HCT116 (cell line): ENCODE data around the gene CCNA2. TPM values are rescaled to one million over a fixed set of nuclear protein-coding genes. Genes with fewer than 3 reads are reported as not detected.

Experiments used
- ATAC-seq: fragments of 200-7000 bp; cut with Tn5 transposase; 2 replicates; pipeline ENCODE4 v1.9.1; 2020; ENCODE audit warnings: mild to moderate bottlenecking, moderate library complexity
- BruUV-seq: library from RNA; stranded (reverse); fragments of 400-500 nt; replicated peaks from 2 replicates; lab custom pipeline; 2021; lab: Mats Ljungman, UMichigan
- CTCF ChIA-PET: fragments of 300-600 bp; sonication (Branson Sonifier 250); formaldehyde crosslinking; loops from one replicate; lab custom pipeline; 2021; ENCODE audit warnings: antibody characterized with exemption; lab: Charles Lee
- POLR2A ChIA-PET: fragments of 300-600, 350-600 bp; sonication (Branson Sonifier 250); formaldehyde crosslinking; loops from one replicate; lab custom pipeline; 2021; ENCODE audit warnings: antibody characterized with exemption; lab: Charles Lee
- RAD21 ChIA-PET, 2 experiments: fragments of 300-600 bp; sonication (Branson Sonifier 250); formaldehyde crosslinking; loops; one replicate each; lab custom pipeline; 2023; ENCODE audit warnings: low total read pairs in 2 of 2; ENCODE audit not compliant: uncharacterized antibody in 2 of 2, unreplicated experiment in 2 of 2, low non-redundant PET in 1 of 2; lab: Charles Lee
- DNase-seq: peaks from one replicate; pipeline ENCODE4 v3.0.0-alpha.2; 2010; ENCODE audit warnings: low read depth, low spot score
- H2AFZ ChIP-seq: fragments of 200-600 bp; shearing (Covaris generic), sonication (generic); 2 replicates; pipeline ENCODE4 v1.6.1; 2017; ENCODE audit warnings: low read depth, mixed run types, mixed read lengths, antibody characterized with exemption, low read length; ENCODE audit not compliant: poor library complexity, severe bottlenecking
- H3K27ac ChIP-seq: 2 replicates; pipeline ENCODE4 v1.5.1; 2012; ENCODE audit warnings: low read depth, low read length
- H3K27me3 ChIP-seq: fragments of 200-600 bp; sonication (generic); 2 replicates; pipeline ENCODE4 v1.6.1; 2016; ENCODE audit warnings: mixed run types, low read length, mixed read lengths; ENCODE audit not compliant: insufficient read depth
- H3K36me3 ChIP-seq, 2 experiments: fragments of 200-500 bp in 1 of 2; fragments of 200-600 bp in 1 of 2; sonication (Bioruptor generic) in 1 of 2; sonication (generic) in 1 of 2; 2 replicates each; pipeline versions ENCODE4 v1.5.1 to v1.6.1; 2014 to 2016; ENCODE audit warnings: low read length in 2 of 2, inconsistent platforms in 1 of 2, mixed read lengths in 1 of 2, mixed run types in 1 of 2; ENCODE audit not compliant: insufficient read depth in 2 of 2, control insufficient read depth in 1 of 2
- H3K4me1 ChIP-seq, 2 experiments: fragments of 200-600 bp in 1 of 2; sonication (generic) in 1 of 2; 2 replicates each; pipeline versions ENCODE4 v1.5.1 to v1.6.1; 2012 to 2017; ENCODE audit warnings: low read length in 2 of 2, inconsistent platforms in 1 of 2, mild to moderate bottlenecking in 1 of 2, mixed read lengths in 1 of 2, mixed run types in 1 of 2, moderate library complexity in 1 of 2; ENCODE audit not compliant: insufficient read depth in 2 of 2, control insufficient read depth in 1 of 2
- H3K4me2 ChIP-seq: fragments of 200-600 bp; sonication (generic); 2 replicates; pipeline ENCODE4 v1.6.1; 2017; ENCODE audit warnings: mixed run types, low read length, mixed read lengths
- H3K4me3 ChIP-seq, 2 experiments: fragments of 200-600 bp in 1 of 2; sonication (generic) in 1 of 2; replicated peaks in 1 of 2; 2 replicates each; pipeline ENCODE4 v1.5.1; 2011 to 2016; ENCODE audit warnings: low read length in 2 of 2, control low read depth in 1 of 2, low read depth in 1 of 2, mild to moderate bottlenecking in 1 of 2, mixed read lengths in 1 of 2, mixed run types in 1 of 2
- H3K79me2 ChIP-seq: fragments of 200-600 bp; sonication (generic); 2 replicates; pipeline ENCODE4 v1.6.1; 2017; ENCODE audit warnings: mild to moderate bottlenecking, mixed run types, low read length, moderate library complexity, mixed read lengths; ENCODE audit not compliant: insufficient read depth
- H3K9ac ChIP-seq: fragments of 200-600 bp; sonication (generic); 2 replicates; pipeline ENCODE4 v1.6.1; 2016; ENCODE audit warnings: low read length, mixed read lengths
- H3K9me2 ChIP-seq: fragments of 200-600 bp; sonication (generic), shearing (Covaris generic); 2 replicates; pipeline ENCODE4 v1.6.1; 2017; ENCODE audit warnings: mixed run types, mild to moderate bottlenecking, moderate library complexity; ENCODE audit not compliant: insufficient read depth
- H3K9me3 ChIP-seq, 2 experiments: fragments of 200-500 bp in 1 of 2; fragments of 200-600 bp in 1 of 2; sonication (Bioruptor generic) in 1 of 2; sonication (generic) in 1 of 2; 2 replicates each; pipeline ENCODE4 v1.6.1; 2014 to 2017; ENCODE audit warnings: low read length in 2 of 2, mixed read lengths in 2 of 2, inconsistent platforms in 1 of 2, low read depth in 1 of 2, mild to moderate bottlenecking in 1 of 2, mixed run types in 1 of 2, moderate library complexity in 1 of 2; ENCODE audit not compliant: control insufficient read depth in 1 of 2, insufficient read depth in 1 of 2
- H4K20me1 ChIP-seq: fragments of 200-600 bp; sonication (generic), shearing (Covaris generic); 2 replicates; pipeline ENCODE4 v1.6.1; 2017; ENCODE audit warnings: mixed run types, mild to moderate bottlenecking, moderate library complexity; ENCODE audit not compliant: insufficient read depth
- CBX3 ChIP-seq: IDR thresholded peaks from 2 replicates; pipeline ENCODE4 v1.6.1; 2012; ENCODE audit warnings: low read depth
- EGR1 ChIP-seq: IDR thresholded peaks from 2 replicates; pipeline ENCODE4 v1.6.1; 2012; ENCODE audit warnings: low read depth
- ELF1 ChIP-seq: IDR thresholded peaks from 2 replicates; pipeline ENCODE4 v1.6.1; 2012; ENCODE audit warnings: low read depth, borderline replicate concordance
- EZH2 ChIP-seq: fragments of 200-600 bp; sonication (generic); IDR thresholded peaks from 2 replicates; pipeline ENCODE4 v1.6.1; 2017; ENCODE audit warnings: antibody characterized with exemption, mixed run types
- EZH2phosphoT487 ChIP-seq: fragments of 200-600 bp; IDR thresholded peaks from 2 replicates; pipeline ENCODE4 v1.6.1; 2018; ENCODE audit warnings: antibody characterized with exemption, borderline replicate concordance
- JUND ChIP-seq: IDR thresholded peaks from 2 replicates; pipeline ENCODE4 v1.6.1; 2012
- POLR2AphosphoS5 ChIP-seq: IDR thresholded peaks from 2 replicates; pipeline ENCODE4 v1.6.1; 2011; ENCODE audit warnings: mild to moderate bottlenecking, low read depth, low read length, moderate library complexity
- RAD21 ChIP-seq: IDR thresholded peaks from 2 replicates; pipeline ENCODE4 v1.6.1; 2012; ENCODE audit warnings: low read depth, mild to moderate bottlenecking
- SIN3A ChIP-seq: IDR thresholded peaks from 2 replicates; pipeline ENCODE4 v1.6.1; 2012; ENCODE audit warnings: low read depth
- SP1 ChIP-seq: IDR thresholded peaks from 2 replicates; pipeline ENCODE4 v1.6.1; 2012; ENCODE audit warnings: low read depth
- SRF ChIP-seq: IDR thresholded peaks from 2 replicates; pipeline ENCODE4 v1.6.1; 2012; ENCODE audit warnings: low read depth
- YY1 ChIP-seq: IDR thresholded peaks from 2 replicates; pipeline ENCODE4 v1.6.1; 2011; ENCODE audit warnings: low read length, low read depth, moderate library complexity, mild to moderate bottlenecking; ENCODE audit not compliant: insufficient replicate concordance; ENCODE audit errors: extremely low read depth
- ZBTB33 ChIP-seq: IDR thresholded peaks from 2 replicates; pipeline ENCODE4 v1.6.1; 2011; ENCODE audit warnings: mild to moderate bottlenecking, low read length, moderate library complexity; ENCODE audit not compliant: insufficient replicate concordance; ENCODE audit errors: extremely low read depth
- ZFX ChIP-seq: fragments of 450-650 bp; IDR thresholded peaks from 2 replicates; pipeline ENCODE4 v1.6.1; 2017
- ZNF274 ChIP-seq: fragments of 200-500 bp; sonication (Bioruptor generic); IDR thresholded peaks from 2 replicates; pipeline ENCODE4 v1.6.1; 2014; ENCODE audit warnings: mild to moderate bottlenecking, low read depth, low read length, inconsistent platforms
- intact Hi-C: fragments of 100-400 bp; cut with micrococcal nuclease; formaldehyde crosslinking; loops from 2 replicates; pipeline ENCODE4 v1.10.0; 2022
- total RNA-seq: library from RNA; stranded (reverse); gene quantifications from one replicate; pipeline ENCODE4 v1.2.1, GENCODE V29; 2021; ENCODE audit not compliant: unreplicated experiment

CCNA2 gene
- total RNA-seq, 1 experiment from 2014 or later, result 75.4 TPM

- TF ChIP-seq ZFX (no peak), SIN3A (no peak), JUND (no peak), SRF (no peak), ZBTB33 (no peak)
- TF ChIP-seq, all 23 proteins: peak for 0
Observed at GRCh38 chr4:121817006-121817405, 6.7 kb downstream of the CCNA2 start.

GRCh38 chr4:121814756-121815155 is 8.9 kb downstream of the CCNA2 start:
- H3K9me3 ChIP-seq, result no peaks in the 10 kb centered on the region
- no peaks in the 10 kb centered on the region for H3K27me3 ChIP-seq
- no peak overlapping the region for H3K4me2 ChIP-seq
- no TSS peak for BruUV-seq
- RAD21 ChIA-PET, result no interaction called here
- H4K20me1 ChIP-seq, result peaks cover 10% of the 10 kb centered on the region; the same call in 1 of the 2 replicates
- CTCF ChIA-PET, result no interaction called here
- H3K9me2 ChIP-seq, result no peaks in the 10 kb centered on the region
- H3K4me1 ChIP-seq, result no peaks in the 10 kb centered on the region
- peaks cover 63% of the 10 kb centered on the region for H3K79me2 ChIP-seq
- intact Hi-C loops, result no loop called here
- no peak for ATAC-seq
- POLR2A ChIA-PET, result no interaction called here
- no peak overlapping the region for H2AFZ ChIP-seq
- peaks cover 77 to 79% of the 10 kb centered on the region in 2 experiments for H3K36me3 ChIP-seq
- no peak overlapping the region for H3K27ac ChIP-seq
- no peak for DNase-seq
- no peak overlapping the region for H3K9ac ChIP-seq
- H3K4me3 ChIP-seq, result no peak overlapping the region
- TF ChIP-seq SIN3A (no peak), YY1 (no peak), SP1 (no peak), POLR2AphosphoS5 (no peak), ZBTB33 (no peak), CBX3 (no peak), JUND (no peak), RAD21 (no peak), EZH2 (no peak), EZH2phosphoT487 (no peak), ZNF274 (no peak), EGR1 (no peak), ELF1 (no peak)

More at GRCh38 chr4:121817006-121817405, 6.7 kb downstream of the CCNA2 start:
- Histone ChIP-seq H3K27me3 (no peaks in the 10 kb centered on the region), H3K9me2 (no peaks in the 10 kb centered on the region), H3K4me3 (no peak overlapping the region), H3K9ac (no peak overlapping the region), H3K4me1 (peaks cover 0 to 2% of the 10 kb centered on the region in 2 experiments; a peak in 2 of 4 replicates), H3K9me3 (no peaks in the 10 kb centered on the region), H2AFZ (no peak overlapping the region), H3K79me2 (peaks cover 85% of the 10 kb centered on the region), H3K36me3 (peaks cover 77 to 82% of the 10 kb centered on the region in 2 experiments), H4K20me1 (peaks cover 16% of the 10 kb centered on the region; the same call in 1 of the 2 replicates), H3K4me2 (no peak overlapping the region), H3K27ac (no peak overlapping the region)
- ATAC-seq (no peak), DNase-seq (no peak)
- intact Hi-C loops, result no loop called here
- no TSS peak for BruUV-seq
- ChIA-PET CTCF (no interaction called here), POLR2A (no interaction called here), RAD21 (no interaction called here)
